ENCODE results near the gene KRTAP1-5.

- TF ChIP-seq CTCF (conservative IDR thresholded peaks at IDR 0.05 in 1 of 2, IDR thresholded peaks at IDR 0.05 in 1 of 2; ENCODE audit: extremely low read depth in 1 of 2, insufficient read depth in 1 of 2, low read depth in 1 of 2, low read length in 2 of 2), result no peak
- TF ChIP-seq EZH2 (IDR thresholded peaks at IDR 0.05; ENCODE audit: borderline replicate concordance, low read length), result no peak
Observed at GRCh38 chr17:41048441-41048840, 21.4 kb upstream of the KRTAP1-5 start.

All from mammary epithelial cell (primary cell).